GM15510 (cell line): ENCODE measurements around the gene SLC9B1.

Source experiments
- POLR2A ChIP-seq: IDR thresholded peaks from 3 replicates; pipeline ENCODE4 v1.6.1; 2011; ENCODE audit warnings: borderline replicate concordance; ENCODE audit not compliant: insufficient read length; ENCODE audit errors: extremely low read depth

SLC9B1 gene

DNA sequence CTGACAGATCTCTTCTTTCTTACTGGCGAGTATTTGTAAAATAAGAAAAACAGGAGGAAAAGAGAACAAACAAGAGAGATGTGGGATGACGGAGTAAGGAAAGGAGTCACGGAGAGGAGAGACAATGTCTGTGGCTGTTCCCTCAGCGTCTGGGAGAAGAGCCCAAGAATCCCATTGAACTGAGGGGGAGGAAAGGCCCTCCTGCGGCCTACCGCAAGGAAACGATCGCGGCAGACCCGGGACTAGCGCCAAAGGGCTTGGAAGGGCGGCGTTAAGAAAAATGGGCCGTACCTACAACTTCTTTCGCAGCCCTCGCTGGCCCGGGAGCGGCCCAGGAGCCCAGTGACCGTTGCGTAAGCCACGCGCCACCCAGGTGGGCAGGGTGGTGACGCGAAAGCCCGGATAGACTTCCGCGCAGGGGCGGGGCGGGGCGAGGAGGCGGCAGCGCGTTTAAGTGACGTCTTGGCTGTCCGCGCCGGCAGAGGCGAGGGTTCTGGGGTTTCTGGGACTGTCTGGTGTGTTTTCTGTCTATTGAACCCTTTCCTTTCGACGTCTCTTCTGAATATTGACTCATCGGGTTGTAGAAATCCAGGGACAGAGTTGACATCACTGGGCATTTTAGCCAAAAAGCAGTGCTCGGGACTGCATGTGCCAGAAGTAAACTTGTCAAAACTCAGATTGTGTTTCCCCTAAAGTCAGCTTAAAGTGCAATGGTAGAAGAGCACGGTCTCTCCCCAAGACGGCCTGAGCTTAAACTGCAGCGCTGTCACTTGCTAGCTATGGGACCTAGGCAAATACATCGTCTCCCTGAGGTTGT, at the start of gene SLC9B1:
SLC9B1 (minus strand) TSS at position 398 of the 817 bp plus-strand sequence. CDS start 27,994 bp downstream, outside the sequence.
- peak; percentile 89 for TF ChIP-seq POLR2A

DNA sequence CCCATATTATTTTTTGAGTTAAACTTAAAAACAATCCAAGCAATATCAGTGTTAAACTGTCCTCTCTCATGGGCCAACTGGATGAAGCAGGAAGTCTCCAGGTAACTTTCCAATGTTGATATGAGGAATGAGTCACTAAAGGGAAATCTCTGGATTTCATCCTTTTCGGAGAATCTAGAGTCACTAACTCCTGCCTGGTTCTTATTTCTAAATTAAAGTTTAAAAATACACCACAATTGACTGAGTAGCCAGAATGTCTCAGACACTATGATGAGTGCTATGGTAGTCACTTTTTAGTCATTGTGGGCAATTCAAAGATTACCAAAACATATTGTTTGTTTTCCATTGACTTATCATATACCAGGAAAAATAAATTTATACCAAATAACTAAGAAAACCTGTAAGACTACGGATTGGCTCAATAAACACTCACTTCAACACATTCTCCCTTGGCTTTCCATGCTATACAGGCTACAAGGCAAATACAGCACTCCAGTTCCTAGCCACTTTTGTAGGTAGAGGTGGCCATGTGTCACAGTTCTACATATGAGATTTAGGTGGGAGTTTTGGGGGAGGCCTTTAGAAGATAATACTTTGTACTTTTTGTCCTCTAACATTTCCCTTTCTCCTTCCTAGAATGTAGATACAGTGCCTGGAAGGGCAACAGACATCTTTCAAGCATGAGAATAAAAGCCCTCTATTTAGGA, 48.5 kb upstream of the SLC9B1 start:
- TF ChIP-seq POLR2A, result no peak

- TF ChIP-seq POLR2A, result no peak
Measured at GRCh38 chr4:103060453-103061148, 41.1 kb upstream of the SLC9B1 start.

DNA sequence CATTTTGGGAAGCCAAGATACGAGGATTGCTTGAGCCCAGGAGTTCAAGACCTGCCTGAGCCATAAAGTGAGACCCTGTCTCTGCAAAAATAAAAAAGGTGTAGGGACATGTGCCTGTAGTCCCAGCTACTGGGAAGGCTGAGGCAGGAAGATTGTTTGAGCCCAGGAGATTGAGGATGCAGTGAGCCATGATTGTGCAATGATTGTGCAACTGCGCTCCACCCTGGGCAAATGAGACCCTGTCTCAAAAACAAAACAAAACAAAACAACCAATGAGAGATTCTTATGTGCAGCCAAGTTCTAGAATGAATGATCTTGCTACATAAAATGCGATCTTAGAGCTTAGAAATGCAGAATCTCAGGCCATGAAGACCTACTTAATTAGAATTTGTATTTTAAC, 34.5 kb upstream of the SLC9B1 start:
- no peak for TF ChIP-seq POLR2A

GRCh38 chr4:103052779-103053178, 33.3 kb upstream of the SLC9B1 start:
- no peak for TF ChIP-seq POLR2A

DNA sequence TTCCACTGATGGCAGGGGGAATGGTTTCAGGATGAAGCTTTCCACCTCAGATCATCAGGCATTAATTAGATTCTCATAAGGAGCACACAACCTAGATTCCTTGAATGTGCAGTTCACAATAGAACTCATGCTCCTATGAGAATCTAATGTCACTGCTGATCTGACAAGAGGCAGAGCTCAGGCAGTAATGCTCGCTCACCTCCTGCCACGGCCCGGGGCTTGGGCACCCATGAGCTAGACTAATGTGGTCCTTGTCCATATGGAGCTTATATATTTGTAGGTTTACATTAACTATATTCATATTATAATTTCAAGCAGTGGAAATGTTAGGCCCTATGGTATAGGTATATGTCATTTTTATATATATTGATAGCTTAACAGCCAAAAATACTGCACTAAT, 32.6 kb upstream of the SLC9B1 start:
- no peak for TF ChIP-seq POLR2A

GRCh38 chr4:103050736-103051436, 31.4 kb upstream of the SLC9B1 start:
- TF ChIP-seq POLR2A, result no peak

DNA sequence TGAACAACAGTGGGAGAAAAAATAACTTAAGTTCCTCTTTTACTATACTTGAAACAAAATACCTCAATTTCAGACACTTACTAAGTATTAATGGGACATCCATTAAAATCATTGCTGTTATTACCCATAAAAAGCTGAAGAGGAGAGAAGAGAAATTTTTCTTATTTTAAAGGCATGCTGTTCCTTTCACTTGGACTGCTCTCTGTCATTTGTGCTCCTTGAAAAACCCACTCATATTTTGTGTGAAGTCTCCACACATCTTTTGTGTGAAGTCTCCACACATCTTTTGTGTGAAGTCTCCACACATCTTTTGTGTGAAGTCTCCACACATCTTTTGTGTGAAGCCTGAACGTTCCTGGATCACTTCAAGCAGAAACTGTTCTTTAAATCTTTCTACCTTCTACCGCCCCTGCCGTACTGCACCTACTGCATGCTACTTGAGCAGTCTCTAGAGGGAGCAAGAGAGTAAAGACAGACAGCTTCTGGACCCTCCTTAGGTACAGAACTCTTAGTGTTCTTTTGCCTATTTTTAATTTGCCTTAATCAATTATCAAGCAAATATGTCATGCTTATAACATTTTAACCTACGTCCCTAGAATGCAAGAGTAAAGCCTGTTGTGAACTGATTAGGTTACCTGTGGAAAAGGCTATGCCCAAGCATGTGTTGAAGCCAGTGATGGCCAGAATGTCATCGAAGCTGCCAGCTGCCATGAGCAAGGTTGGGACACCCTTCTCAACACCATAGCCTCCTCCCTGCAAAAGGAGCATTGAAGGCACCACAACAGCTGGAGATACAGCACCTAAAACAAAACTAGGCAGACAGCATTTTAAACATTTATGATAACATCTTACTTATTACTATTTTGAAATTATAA, 27.1 kb upstream of the SLC9B1 start:
- no peak for TF ChIP-seq POLR2A

DNA sequence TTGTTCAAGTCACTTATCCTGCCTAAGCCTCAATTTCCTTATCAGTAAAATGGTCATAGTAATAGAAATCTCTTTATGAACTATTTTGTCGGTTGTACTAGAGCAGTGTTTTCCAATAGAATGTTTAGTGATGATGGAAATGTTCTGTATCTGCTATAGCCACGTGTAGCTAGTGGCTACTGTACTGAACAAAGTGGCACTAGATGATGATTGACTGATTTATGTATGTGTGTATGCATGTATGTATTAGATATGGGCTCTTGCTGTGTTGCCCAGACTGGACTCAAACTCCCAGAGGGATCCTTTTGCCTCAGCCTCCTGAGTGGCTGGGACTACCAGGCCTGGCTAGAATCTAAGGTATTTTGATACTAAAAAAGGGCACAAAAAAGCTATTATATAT, 24.7 kb upstream of the SLC9B1 start:
- no peak for TF ChIP-seq POLR2A

GRCh38 chr4:103036169-103036568, 16.7 kb upstream of the SLC9B1 start:
- no peak for TF ChIP-seq POLR2A

DNA sequence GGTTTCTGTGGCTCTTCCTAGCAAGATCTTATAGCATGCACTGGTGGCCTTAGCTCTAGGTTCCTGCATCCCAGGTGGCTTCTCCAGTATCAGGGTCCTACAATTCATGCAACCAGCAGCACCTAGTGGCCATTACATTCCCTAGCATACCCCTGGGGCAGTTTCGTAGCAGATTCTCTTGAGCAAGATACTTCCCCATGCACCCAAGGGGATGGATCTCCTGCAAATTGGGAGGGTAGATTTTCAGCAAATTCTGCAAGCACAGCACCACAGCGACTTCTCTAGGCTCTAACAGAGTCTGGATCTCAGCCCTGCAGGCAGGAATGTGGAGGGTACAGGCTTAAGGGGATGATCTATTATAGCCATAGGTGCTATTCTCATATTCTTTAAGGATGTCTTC, 13.1 kb upstream of the SLC9B1 start:
- TF ChIP-seq POLR2A, result no peak

DNA sequence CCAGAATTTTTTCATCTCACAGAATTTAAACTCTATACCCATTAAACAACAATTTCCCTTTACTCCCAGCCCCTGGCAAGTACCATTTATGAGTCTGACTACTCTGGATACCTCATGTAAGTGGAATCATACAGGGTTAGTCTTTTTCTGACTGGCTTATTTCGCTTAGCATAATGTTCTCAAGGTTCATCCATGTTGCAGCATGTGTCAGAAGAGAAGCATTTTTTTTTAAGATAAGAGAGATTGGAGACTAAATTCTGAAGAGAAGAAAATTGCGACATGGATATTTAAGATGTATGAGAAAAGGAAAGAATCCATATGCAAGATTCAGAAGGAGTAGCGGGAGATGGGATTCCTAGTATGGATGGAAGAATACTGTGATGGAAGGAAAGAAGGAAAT, 11.3 kb upstream of the SLC9B1 start:
- TF ChIP-seq POLR2A, result no peak

- TF ChIP-seq POLR2A, result no peak
Measured at GRCh38 chr4:103029300-103029699, 9.8 kb upstream of the SLC9B1 start.

DNA sequence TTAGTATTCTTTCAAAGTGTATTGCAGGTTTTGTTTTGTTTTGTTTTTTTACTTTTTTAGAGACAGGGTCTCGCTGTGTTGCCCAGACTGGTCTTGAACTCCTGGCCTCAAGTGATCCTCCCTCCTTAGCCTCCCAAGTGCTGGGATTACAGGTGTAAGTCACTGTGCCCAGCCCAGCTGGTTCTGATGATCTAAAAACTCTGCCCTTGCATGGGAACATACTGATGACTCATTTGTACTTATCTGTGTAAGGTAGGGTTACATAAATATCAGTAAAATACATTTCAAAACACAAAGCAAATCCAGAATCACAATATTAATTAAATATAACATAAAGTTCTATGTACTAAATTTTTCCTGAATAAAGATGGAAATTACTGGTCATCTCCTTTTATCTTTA, 7.4 kb upstream of the SLC9B1 start:
- no peak for TF ChIP-seq POLR2A

DNA sequence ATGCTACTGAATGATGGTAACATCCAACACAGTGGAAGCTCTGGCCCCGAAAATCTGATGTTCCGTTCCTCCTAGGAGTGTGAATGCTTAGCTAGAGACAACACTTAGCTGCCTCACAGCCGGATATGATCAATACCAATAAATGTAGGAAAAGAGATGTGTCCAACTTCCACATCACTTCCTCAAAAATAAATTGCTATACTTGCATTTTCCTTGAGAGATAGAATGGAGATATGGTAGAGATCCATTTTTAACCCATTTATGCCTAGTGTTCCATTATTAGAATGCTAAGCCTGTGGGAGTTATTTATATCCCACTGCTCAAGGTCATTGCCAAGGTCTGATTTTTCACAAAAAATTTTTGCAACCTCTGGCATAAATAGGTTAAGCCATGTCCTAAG, 5.5 kb upstream of the SLC9B1 start:
- TF ChIP-seq POLR2A, result no peak

GRCh38 chr4:103021120-103021519, 1.6 kb upstream of the SLC9B1 start:
- no peak for TF ChIP-seq POLR2A
